NB4 (cell line): ENCODE results near the gene FMN1.

Experiments used
- CTCF ChIP-seq: IDR thresholded peaks from one replicate; pipeline ENCODE4 v1.5.1; 2012; ENCODE audit warnings: low read depth, low read length
- MAX ChIP-seq: IDR thresholded peaks from 2 replicates; pipeline ENCODE4 v1.6.1; 2011; ENCODE audit warnings: low read depth, low read length
- MYC ChIP-seq: IDR thresholded peaks from 2 replicates; pipeline ENCODE4 v1.6.1; 2011; ENCODE audit warnings: low read depth, low read length
- POLR2A ChIP-seq: IDR thresholded peaks from 2 replicates; pipeline ENCODE4 v1.6.1; 2011; ENCODE audit warnings: mild to moderate bottlenecking; ENCODE audit not compliant: insufficient read length; ENCODE audit errors: extremely low read depth

- no peak for TF ChIP-seq MAX
- no peak for TF ChIP-seq CTCF
- no peak for TF ChIP-seq POLR2A
- no peak for TF ChIP-seq MYC
These were observed 402.1 kb downstream of the FMN1 start for GRCh38 chr15:32792436-32792835.
